AML-193 (cell line): ENCODE results near the gene FRS2.
"Not testable (repeated sequence)": the region's sequence is repeated elsewhere in the genome, so short reads cannot be mapped to it uniquely, and the experiment has no call there.

Source experiments
- DNase-seq, 2 experiments: peaks; one replicate each; lab custom pipeline; 2025; lab: John Stamatoyannopoulos, UW

The FRS2 gene

GRCh38 chr12:69580074-69580473, 109.9 kb downstream of the FRS2 start:
- no peak for DNase-seq

- peak; percentile 31 to 40 for DNase-seq
These were observed 113.0 kb downstream of the FRS2 start for GRCh38 chr12:69583203-69583602.

- DNase-seq: peak; percentile 86 to 94
These were observed 115.2 kb downstream of the FRS2 start, which contains the start of gene CCT2 for GRCh38 chr12:69585189-69586062. Gene CCT2 (plus strand): TSS chr12:69585459. CDS start chr12:69585522, 63 bp downstream.

DNA sequence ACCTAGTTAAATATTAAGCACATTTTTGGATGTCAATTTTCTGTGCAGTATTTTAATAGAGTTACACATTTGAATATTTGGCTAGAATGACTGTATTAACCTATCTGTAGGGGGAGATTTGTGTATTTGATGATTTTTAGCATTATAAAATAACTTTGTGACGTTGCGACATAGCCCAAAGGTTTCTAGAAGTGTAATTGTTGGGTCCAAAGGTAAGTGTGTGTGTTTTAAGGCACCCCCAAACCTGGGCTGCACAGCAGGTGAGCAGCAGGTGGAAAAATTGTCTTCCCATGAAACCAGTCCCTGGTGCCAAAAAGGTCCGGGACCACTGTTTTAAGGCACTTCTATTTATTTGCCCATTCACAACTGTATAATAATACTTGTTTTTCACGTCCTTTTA, 118.3 kb downstream of the FRS2 start:
- no peak for DNase-seq

GRCh38 chr12:69589082-69589481, 118.9 kb downstream of the FRS2 start:
- no peak for DNase-seq

DNA sequence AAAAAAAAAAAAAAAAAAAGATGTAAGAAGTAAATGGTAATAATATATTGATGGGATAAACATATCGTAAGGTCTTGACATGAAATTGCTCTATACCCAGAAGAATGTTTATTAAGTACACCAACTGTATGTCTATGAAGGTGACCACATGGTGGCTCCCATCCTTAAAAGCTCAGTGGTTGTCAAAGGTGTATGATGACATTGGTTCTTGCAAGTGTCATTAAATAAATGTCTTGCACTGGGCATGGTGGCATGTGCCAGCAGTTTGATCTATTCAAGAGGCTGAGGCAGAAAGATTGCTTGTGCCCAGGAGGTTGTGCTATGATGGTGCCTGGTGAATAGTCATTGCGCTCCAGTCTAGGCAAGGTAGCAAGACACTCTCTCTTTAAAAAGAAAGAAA, 125.5 kb downstream of the FRS2 start:
- DNase-seq: no peak

DNA sequence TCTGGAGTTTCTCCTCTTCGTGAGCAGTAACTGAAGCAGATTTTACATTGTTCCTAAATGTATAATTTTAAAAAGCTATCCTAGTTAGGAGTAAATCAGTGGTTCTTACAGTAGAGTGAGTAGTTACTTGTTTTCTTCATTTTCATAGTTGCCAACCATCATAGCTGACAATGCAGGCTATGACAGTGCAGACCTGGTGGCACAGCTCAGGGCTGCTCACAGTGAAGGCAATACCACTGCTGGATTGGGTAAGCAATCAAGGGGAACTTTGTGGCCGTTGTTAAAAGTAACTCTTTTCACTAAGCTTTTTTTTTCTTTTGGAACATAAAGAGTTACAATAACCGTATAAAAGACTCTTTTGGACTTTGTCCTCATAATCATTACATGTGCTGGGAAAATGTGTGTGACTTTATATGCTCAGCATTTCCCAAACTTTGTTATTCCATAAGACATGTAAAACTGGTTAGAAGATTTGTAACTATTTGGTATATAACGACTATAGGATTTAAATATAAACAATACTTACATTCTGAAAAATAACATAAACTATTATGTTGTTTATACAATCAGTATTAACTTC, 128.1 kb downstream of the FRS2 start:
- DNase-seq: no peak

GRCh38 chr12:69600804-69601203, 130.6 kb downstream of the FRS2 start:
- no peak for DNase-seq

- no peak for DNase-seq
These were observed 131.9 kb downstream of the FRS2 start for GRCh38 chr12:69601962-69602685.

DNA sequence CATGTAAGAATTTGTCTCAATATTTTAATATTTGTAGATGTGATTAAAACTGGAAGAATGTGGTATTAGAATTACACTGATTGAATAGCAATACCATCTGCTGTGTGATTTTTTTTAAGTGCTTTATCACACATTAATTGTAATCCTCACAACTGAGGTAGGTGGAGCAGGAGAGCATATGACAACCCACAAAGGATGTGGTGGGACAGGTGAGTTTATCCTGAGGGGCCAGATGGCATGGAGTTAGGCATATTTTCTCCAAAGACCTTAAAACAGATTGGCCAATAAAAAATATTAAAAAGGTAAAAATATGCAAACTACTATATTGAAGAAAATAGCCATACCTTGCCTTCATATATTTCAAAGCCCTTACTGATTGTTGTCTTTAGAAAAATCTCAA, 132.8 kb downstream of the FRS2 start:
- DNase-seq: no peak

DNA sequence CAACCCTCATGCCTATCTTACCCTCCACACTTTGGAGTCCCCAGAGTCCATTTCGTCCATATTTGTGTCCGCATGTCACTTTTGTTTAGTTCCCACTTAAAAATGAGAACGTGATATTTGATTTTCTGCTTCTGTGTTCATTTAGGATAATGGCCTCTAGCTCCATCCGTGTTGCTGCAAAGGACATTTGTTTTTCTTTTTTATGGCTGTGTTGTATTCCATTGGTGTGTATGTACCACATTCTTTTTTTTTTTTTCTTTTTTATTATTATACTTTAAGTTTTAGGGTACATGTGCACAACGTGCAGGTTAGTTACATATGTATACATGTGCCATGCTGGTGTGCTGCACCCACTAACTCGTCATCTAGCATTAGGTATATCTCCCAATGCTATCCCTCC, 133.4 kb downstream of the FRS2 start:
- not testable (repeated sequence) for DNase-seq

- DNase-seq: not testable (repeated sequence)
These were observed 134.1 kb downstream of the FRS2 start for GRCh38 chr12:69604275-69604674.

GRCh38 chr12:69608114-69608513, 137.9 kb downstream of the FRS2 start:
- peak; percentile 17 to 42 for DNase-seq

GRCh38 chr12:69610126-69610525, 139.9 kb downstream of the FRS2 start:
- no peak for DNase-seq

GRCh38 chr12:69610729-69611128, 140.5 kb downstream of the FRS2 start, which contains the start of gene LRRC10:
Gene LRRC10 (minus strand): TSS chr12:69610907. CDS start chr12:69610838, 69 bp downstream.
- DNase-seq: no peak

DNA sequence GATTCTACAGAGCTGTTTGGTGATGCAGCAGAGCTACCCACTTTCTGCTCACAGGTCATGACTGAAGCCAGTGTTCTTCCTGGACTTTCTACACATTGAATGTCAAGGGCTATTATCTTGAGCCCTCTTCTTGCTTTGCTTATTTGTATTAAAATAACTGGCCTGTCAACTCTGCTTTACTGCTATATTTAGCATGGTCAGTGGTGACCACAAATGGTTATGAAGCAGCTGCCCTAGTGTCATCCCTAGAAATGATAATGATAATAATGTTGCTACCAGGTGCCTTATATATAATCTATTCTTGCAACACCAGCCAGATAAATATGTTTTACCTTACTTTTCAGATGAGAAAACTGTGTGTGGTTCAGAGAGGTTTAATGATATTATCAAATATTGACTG, 143.2 kb downstream of the FRS2 start:
- no peak for DNase-seq

GRCh38 chr12:69616025-69616424, 145.8 kb downstream of the FRS2 start:
- no peak for DNase-seq

GRCh38 chr12:69619050-69619449, 148.9 kb downstream of the FRS2 start:
- DNase-seq: no peak

DNA sequence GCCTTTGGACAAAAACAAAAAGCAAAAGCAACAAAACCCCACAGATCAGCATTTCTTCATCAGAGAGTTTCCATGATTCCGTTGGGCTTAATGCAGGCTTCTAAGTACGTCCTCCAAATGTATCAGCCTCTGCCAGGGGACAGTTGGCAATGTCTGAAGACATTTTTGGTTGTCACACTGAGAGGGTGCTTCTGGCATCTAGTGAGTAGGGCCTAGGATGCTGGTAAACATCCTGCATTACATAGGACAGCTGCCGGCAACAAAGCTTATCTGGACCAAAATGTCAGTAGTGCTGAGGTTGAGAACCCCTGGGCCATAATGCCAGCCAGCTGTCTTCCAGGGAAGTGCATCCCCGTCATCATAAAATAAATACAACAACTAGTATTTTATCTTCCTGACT, 149.9 kb downstream of the FRS2 start:
- DNase-seq: no peak

DNA sequence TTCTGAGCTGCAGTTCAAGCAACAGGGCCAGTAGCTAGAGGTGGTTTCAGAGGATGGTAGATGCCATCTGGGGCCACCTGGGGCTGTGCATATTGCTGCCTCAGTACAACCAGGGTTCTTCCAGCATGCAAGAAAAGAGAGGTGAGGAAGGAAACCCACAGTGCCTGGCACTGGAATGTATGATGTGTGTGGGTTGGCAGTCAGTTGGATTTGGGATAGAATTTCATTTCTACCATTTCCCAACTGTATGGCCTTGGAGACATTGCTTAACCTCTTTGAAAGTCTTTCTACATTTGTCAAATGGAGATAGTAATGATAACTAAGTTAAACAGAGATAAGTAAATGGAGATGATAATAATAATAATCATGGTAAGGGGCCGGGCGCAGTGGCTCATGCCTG, 150.7 kb downstream of the FRS2 start:
- DNase-seq: no peak

DNA sequence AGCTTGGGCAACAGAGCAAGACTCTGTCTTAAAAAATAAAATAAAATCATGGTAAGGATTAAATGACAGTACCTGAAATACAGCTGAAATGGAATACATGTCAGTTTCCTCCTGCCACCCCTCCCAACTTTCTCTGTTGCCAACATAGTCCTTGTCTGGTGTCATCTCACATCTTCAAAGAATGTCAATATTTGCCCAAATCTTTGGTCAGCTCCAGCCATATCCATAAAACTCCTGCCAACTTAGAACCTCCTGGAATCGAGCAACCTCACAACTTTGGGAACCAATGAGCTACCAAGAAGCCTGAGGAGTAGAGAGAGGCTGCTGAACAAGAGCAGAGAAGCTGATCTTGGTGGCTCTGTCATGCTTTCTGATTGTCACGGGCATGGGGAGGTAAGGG, 151.4 kb downstream of the FRS2 start:
- no peak for DNase-seq

GRCh38 chr12:69623970-69624369, 153.8 kb downstream of the FRS2 start:
- no peak for DNase-seq

GRCh38 chr12:69627501-69627900, 157.3 kb downstream of the FRS2 start:
- no peak for DNase-seq
